Smooth muscle cell (in vitro differentiated cells): ENCODE results near the gene NIPAL4. TPM values are rescaled to one million over a fixed set of nuclear protein-coding genes. Genes with fewer than 3 reads are reported as not detected.

Experiments used
- DNase-seq: peaks from one replicate; lab custom pipeline; 2025; ENCODE audit not compliant: unreplicated experiment; lab: John Stamatoyannopoulos, UW
- H2AFZ ChIP-seq: fragments of 200-600 bp; sonication (generic); 2 replicates; pipeline ENCODE4 v1.6.0; 2016; ENCODE audit warnings: antibody characterized with exemption, low read depth, mild to moderate bottlenecking
- H3F3A ChIP-seq: fragments of 200-600 bp; sonication (generic); 2 replicates; pipeline ENCODE4 v1.6.0; 2017; ENCODE audit warnings: antibody characterized with exemption, low read depth
- H3K27ac ChIP-seq: fragments of 200-600 bp; sonication (generic); 2 replicates; pipeline ENCODE4 v1.5.1; 2016; ENCODE audit warnings: low read depth, mild to moderate bottlenecking
- H3K27me3 ChIP-seq: fragments of 200-600 bp; sonication (generic); 2 replicates; pipeline ENCODE4 v1.6.1; 2016; ENCODE audit warnings: low read depth, mild to moderate bottlenecking
- H3K36me3 ChIP-seq: fragments of 200-600 bp; sonication (generic); 2 replicates; pipeline ENCODE4 v1.5.1; 2016; ENCODE audit warnings: low read depth
- H3K4me1 ChIP-seq: fragments of 200-600 bp; sonication (generic); 2 replicates; pipeline ENCODE4 v1.5.1; 2016; ENCODE audit warnings: low read depth
- H3K4me2 ChIP-seq: fragments of 200-600 bp; sonication (generic); 2 replicates; pipeline ENCODE4 v1.6.0; 2016; ENCODE audit warnings: mild to moderate bottlenecking
- H3K4me3 ChIP-seq: fragments of 200-600 bp; sonication (generic); 2 replicates; pipeline ENCODE4 v1.5.1; 2016; ENCODE audit warnings: mild to moderate bottlenecking
- H3K79me2 ChIP-seq: fragments of 200-600 bp; sonication (generic); 2 replicates; pipeline ENCODE4 v1.6.0; 2016; ENCODE audit warnings: low read depth, mild to moderate bottlenecking
- H3K9ac ChIP-seq: fragments of 200-600 bp; sonication (generic); 2 replicates; pipeline ENCODE4 v1.6.0; 2016; ENCODE audit warnings: low read depth
- H3K9me3 ChIP-seq: fragments of 200-600 bp; sonication (generic); replicated peaks from 2 replicates; pipeline ENCODE4 v1.5.1; 2016; ENCODE audit warnings: low read depth
- H4K20me1 ChIP-seq: fragments of 200-600 bp; sonication (generic); 2 replicates; pipeline ENCODE4 v1.6.0; 2016; ENCODE audit warnings: low read depth
- WGBS: methylation state at CpG from one replicate; pipeline ENCODE4 v1.1.7; 2016; ENCODE audit warnings: low lambda C conversion rate; 5-methylcytosine and 5-hydroxymethylcytosine counted together
- polyA plus RNA-seq: library from polyadenylated mRNA; unstranded; fragments of >200 nt; fragmentation: Nextera tagmentation; extraction: Ambion mirVana; gene quantifications from 2 replicates; pipeline ENCODE4 v1.2.1, GENCODE V29; 2016
- total RNA-seq: library from RNA; depleted of rRNA; stranded (reverse); fragments of >200 nt; gene quantifications from 2 replicates; pipeline ENCODE4 v1.2.3, GENCODE V29; 2014
- TF ChIP-seq, protein P1 (sequence below): fragments of 200-600 bp; sonication (generic); IDR thresholded peaks from 2 replicates; pipeline ENCODE4 v1.5.1; 2017; ENCODE audit warnings: borderline replicate concordance, mild to moderate bottlenecking, antibody characterized with exemption; ENCODE audit not compliant: insufficient read depth, poor library complexity, severe bottlenecking

The NIPAL4 gene
- total and polyA plus RNA-seq, 2 experiments from 2014 or later, result 0.37 to 6.9 TPM

DNA sequence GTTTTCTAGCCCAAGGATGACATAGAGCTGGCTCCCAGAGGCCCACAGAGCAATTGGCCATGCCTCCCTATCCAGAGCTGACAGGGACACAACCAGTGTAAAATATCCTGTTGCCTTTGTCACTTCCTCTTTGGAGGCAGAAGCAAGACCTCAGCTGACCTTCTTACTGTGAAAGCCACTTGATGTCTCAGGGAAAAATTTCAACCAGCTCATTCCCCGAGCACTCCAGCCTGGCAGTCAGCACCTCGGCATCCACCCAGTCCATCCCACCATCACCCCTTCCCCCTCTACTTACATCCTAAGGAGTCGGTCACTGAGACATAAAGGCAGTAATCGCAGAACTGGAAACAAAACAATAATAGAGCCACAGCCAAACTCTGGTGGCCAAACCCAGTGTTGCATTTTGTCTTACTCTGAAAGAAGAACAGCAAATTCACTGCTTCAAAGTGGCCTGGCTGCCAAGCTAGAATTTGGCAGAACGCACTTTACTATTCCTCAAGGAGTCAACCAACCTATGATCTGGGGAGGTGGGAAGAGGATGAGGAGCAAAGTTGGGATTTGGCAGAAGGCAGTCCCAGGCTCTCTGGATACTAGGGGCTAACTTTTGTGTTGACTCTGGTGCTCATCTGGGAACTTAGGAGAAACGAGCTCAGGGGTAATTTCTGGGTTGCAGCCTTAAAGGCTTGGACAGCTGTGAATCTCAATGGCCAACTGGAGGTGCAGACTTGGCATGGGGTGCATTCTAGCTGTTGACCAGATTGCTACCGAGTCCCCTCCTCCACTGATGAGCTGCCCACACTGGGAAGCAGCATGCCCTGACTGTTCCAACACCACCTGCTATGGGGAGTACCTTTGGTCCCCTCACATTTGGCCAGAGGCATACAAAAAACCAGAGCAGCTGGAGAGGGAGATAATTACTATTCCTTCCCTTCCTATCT, 13.6 kb downstream of the NIPAL4 start:
- Histone ChIP-seq H3K27ac (no peak overlapping the region), H4K20me1 (no peaks in the 10 kb centered on the region), H3K4me3 (no peak overlapping the region), H2AFZ (no peak overlapping the region), H3K9ac (no peak overlapping the region), H3K36me3 (no peaks in the 10 kb centered on the region), H3K4me1 (no peaks in the 10 kb centered on the region), H3K79me2 (no peaks in the 10 kb centered on the region), H3K9me3 (no peaks in the 10 kb centered on the region), H3F3A (peaks cover 16% of the 10 kb centered on the region), H3K4me2 (no peak overlapping the region), H3K27me3 (no peaks in the 10 kb centered on the region)
- TF ChIP-seq, protein P1, sequence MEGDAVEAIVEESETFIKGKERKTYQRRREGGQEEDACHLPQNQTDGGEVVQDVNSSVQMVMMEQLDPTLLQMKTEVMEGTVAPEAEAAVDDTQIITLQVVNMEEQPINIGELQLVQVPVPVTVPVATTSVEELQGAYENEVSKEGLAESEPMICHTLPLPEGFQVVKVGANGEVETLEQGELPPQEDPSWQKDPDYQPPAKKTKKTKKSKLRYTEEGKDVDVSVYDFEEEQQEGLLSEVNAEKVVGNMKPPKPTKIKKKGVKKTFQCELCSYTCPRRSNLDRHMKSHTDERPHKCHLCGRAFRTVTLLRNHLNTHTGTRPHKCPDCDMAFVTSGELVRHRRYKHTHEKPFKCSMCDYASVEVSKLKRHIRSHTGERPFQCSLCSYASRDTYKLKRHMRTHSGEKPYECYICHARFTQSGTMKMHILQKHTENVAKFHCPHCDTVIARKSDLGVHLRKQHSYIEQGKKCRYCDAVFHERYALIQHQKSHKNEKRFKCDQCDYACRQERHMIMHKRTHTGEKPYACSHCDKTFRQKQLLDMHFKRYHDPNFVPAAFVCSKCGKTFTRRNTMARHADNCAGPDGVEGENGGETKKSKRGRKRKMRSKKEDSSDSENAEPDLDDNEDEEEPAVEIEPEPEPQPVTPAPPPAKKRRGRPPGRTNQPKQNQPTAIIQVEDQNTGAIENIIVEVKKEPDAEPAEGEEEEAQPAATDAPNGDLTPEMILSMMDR, result no peak
- 78% methylated on average over 7 of the region's 7 CpGs for WGBS
- DNase-seq, result no peak

DNA sequence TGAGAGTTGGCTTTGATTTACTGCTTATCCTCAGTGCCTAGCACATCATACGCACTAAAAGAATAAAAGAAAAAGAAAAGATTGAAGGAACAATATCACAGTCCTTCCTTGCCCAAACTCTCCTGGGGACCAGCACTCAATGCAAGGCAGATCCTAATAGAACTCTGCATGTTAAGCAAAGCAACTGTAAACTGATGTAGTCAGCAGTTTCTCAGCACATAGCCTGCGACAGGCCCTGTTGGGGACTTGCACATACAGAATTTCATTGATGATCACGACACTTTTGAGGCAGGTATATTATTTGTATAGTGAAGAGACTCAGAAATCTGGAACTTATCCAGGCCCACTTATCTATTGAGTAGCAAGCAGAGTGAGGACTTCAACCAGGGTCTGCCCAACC, 15.4 kb downstream of the NIPAL4 start:
- 87% methylated on average over 3 of the region's 3 CpGs for WGBS
- no peak overlapping the region for H3K27ac ChIP-seq
- no peaks in the 10 kb centered on the region for H4K20me1 ChIP-seq
- H3K36me3 ChIP-seq, result no peaks in the 10 kb centered on the region
- no peaks in the 10 kb centered on the region for H3K27me3 ChIP-seq
- no peaks in the 10 kb centered on the region for H3K4me1 ChIP-seq
- TF ChIP-seq, protein P1, result no peak
- H3K79me2 ChIP-seq, result no peaks in the 10 kb centered on the region
- H3K4me3 ChIP-seq, result no peak overlapping the region
- DNase-seq, result no peak
- peaks cover 4% of the 10 kb centered on the region for H3F3A ChIP-seq
- no peaks in the 10 kb centered on the region for H3K9me3 ChIP-seq
- H3K4me2 ChIP-seq, result no peak overlapping the region
- no peak overlapping the region for H3K9ac ChIP-seq
- H2AFZ ChIP-seq, result no peak overlapping the region

- no peak for DNase-seq
- H3K4me2 ChIP-seq, result no peak overlapping the region
- no peaks in the 10 kb centered on the region for H3K27me3 ChIP-seq
- 67% methylated on average over 7 of the region's 7 CpGs for WGBS
- peaks cover 2% of the 10 kb centered on the region for H3K36me3 ChIP-seq
- H3K9me3 ChIP-seq, result no peaks in the 10 kb centered on the region
- H3K79me2 ChIP-seq, result no peaks in the 10 kb centered on the region
- H3F3A ChIP-seq, result no peaks in the 10 kb centered on the region
- no peak overlapping the region for H3K4me3 ChIP-seq
- no peak overlapping the region for H3K27ac ChIP-seq
- TF ChIP-seq, protein P1, result peak; percentile 85
- no peak overlapping the region for H2AFZ ChIP-seq
- no peak overlapping the region for H3K9ac ChIP-seq
- H3K4me1 ChIP-seq, result no peaks in the 10 kb centered on the region
- H4K20me1 ChIP-seq, result no peaks in the 10 kb centered on the region
Observed at GRCh38 chr5:157476702-157477408, 16.8 kb downstream of the NIPAL4 start.
